Skeletal muscle satellite cell (primary cell): ENCODE data around the gene CAMSAP3.
A peak's percentile ranks its signal among the peaks of the same experiment; 100 is the strongest.

ENCODE experiments used
- H3K27me3 ChIP-seq: 2 replicates; pipeline ENCODE4 v1.7.0; 2013; ENCODE audit warnings: low read length; ENCODE audit not compliant: control insufficient read depth, insufficient read depth
- H3K36me3 ChIP-seq: 2 replicates; pipeline ENCODE4 v1.7.0; 2013; ENCODE audit warnings: mild to moderate bottlenecking, control low read depth, low read length; ENCODE audit not compliant: insufficient read depth
- H3K4me1 ChIP-seq: 2 replicates; pipeline ENCODE4 v1.7.0; 2013; ENCODE audit warnings: low read length; ENCODE audit not compliant: control insufficient read depth, insufficient read depth
- H3K4me2 ChIP-seq: 2 replicates; pipeline ENCODE4 v1.7.0; 2013; ENCODE audit warnings: mild to moderate bottlenecking, low read length
- H3K4me3 ChIP-seq: 2 replicates; pipeline ENCODE4 v1.7.0; 2013; ENCODE audit warnings: low read length
- H3K9ac ChIP-seq: 2 replicates; pipeline ENCODE4 v1.7.0; 2013; ENCODE audit warnings: mild to moderate bottlenecking, low read depth, low read length, moderate library complexity
- H3K9me3 ChIP-seq: replicated peaks from 2 replicates; pipeline ENCODE4 v1.7.0; 2013; ENCODE audit warnings: mild to moderate bottlenecking, control low read depth, low read length

Gene CAMSAP3

DNA sequence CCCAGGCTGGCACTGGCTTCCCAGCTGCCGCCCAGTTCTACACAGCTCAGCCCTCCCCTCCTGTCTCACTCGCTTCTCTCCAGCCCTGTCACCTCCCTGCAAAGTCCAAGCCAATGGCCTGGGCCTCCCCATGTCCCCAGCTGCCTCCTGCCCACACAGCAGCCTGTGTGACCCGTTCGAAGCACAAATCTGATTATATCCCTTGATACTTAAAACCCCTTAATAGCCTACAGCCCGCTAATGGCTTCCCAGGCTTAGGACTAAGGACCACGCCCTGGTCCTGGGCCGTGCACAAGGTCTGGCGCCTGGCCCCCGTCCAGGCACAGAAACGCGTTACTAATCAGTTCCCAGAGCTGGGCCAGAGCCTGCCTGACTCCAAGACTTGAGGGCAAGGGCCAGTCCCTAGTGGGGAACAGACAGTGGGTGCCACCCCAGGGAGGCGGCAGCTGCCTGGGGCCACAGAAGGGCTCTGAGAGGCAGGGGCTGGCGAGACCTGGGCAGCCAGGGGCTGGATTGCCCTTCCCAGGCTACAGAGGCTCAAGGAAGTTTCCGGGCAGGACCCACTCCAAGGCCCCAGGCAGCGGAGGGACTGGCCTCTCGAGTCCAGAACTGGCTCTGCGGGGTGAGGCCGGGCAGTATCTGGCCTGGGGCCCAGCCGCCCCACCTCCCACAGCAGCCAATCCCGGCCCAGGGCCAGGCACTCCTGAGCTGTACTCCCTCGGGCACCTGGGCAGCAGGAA is 23.3 kb downstream of the CAMSAP3 start:
- peaks cover 36% of the 10 kb centered on the region for H3K36me3 ChIP-seq
- no peak overlapping the region for H3K9ac ChIP-seq
- H3K27me3 ChIP-seq: no peaks in the 10 kb centered on the region

DNA sequence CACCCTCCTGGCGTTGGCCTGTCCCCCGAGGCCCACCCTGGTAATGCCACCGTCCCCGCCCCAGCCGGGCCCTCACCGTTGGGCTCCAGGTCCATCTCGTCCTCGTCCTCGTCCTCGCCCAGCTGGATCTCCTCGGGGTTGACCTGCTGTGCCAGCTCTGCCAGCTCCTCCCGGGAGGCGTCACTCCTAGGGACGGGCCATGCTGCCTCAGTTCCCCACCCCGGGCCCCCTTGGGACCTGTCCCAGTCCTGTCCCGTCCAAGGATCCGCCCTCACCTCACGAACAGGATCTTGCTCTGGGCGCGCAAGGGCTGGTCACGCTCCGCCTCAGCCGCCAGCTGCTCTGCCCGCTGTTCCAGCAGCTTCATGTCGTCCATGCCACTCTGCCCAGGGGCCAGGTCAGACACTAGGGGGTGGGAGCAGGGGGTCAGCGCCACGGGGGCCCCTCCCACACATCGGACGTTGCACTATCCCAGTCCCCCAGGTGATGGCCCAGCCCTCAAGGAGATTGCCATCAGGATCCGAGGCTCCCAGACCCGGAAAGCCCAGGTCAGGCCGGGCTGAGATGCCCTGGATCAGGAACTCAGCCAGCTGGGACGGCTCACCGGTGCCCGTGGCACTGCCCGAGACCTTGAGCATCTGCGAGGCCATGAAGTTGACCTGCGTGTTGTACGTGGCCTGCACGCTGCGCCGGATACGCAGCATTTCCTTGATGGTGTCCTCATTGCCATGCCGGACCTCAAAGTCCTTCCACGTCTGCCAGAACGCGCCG is 24.2 kb downstream of the CAMSAP3 start:
- peaks cover 39% of the 10 kb centered on the region for H3K36me3 ChIP-seq
- H3K4me3 ChIP-seq: no peak overlapping the region
- no peaks in the 10 kb centered on the region for H3K9me3 ChIP-seq
- H3K27me3 ChIP-seq: no peaks in the 10 kb centered on the region
- H3K4me2 ChIP-seq: no peak overlapping the region
- no peak overlapping the region for H3K9ac ChIP-seq
- peaks cover 10% of the 10 kb centered on the region for H3K4me1 ChIP-seq

More for the DNA sequence above, 23.3 kb downstream of the CAMSAP3 start:
- Histone ChIP-seq H3K4me3 (no peak overlapping the region), H3K9me3 (no peaks in the 10 kb centered on the region), H3K4me1 (peaks cover 10% of the 10 kb centered on the region), H3K4me2 (no peak overlapping the region)

DNA sequence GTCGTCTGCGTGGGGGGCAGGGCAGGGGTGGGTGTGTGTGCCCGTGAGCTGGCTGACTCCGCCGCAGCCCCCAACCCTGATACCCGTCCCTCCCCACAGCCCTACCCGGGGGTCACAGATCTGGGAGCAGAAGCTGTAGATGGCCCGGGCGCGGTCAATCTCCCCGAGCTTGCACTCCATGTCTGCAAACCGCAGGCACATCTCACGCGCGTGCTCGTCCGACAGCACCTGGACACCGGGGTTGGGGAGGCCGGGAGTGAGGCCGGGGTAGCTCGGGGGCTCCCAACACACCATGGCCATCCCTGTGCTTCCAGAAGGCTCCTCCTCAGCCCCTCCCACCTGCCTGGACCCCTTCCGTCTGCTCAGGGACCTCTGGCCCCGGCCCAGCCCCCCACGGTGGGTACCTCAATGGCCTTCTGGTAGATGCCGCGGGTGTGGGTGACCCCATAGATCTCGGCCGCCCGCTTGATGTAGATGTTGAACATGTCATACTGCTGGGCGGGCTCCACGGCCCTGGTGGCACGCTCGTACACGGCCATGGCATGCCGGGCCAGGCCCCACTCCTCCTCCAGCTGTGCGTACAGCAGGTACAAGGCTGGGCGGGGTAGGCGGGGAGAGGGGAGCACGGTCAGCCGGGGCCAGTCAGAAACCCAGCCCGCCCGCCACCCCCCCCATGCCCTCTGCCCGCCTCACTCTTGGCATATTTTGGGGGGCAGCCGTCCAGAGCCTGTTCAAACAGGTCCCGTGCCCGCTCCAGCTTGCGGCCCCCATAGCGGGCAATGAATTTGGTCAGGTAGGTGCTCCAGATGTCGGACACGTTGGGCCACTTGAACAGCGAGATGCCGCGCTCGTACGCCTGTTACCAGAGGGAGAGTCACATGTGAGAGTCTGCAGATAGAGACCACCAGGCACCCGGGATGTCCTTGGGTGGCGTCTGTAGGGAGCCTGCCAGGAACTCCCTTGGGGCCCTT is 25.1 kb downstream of the CAMSAP3 start:
- H3K27me3 ChIP-seq: no peaks in the 10 kb centered on the region
- H3K4me3 ChIP-seq: no peak overlapping the region
- H3K4me1 ChIP-seq: peaks cover 10% of the 10 kb centered on the region
- no peaks in the 10 kb centered on the region for H3K9me3 ChIP-seq
- H3K4me2 ChIP-seq: no peak overlapping the region
- no peak overlapping the region for H3K9ac ChIP-seq
- peaks cover 41% of the 10 kb centered on the region for H3K36me3 ChIP-seq

DNA sequence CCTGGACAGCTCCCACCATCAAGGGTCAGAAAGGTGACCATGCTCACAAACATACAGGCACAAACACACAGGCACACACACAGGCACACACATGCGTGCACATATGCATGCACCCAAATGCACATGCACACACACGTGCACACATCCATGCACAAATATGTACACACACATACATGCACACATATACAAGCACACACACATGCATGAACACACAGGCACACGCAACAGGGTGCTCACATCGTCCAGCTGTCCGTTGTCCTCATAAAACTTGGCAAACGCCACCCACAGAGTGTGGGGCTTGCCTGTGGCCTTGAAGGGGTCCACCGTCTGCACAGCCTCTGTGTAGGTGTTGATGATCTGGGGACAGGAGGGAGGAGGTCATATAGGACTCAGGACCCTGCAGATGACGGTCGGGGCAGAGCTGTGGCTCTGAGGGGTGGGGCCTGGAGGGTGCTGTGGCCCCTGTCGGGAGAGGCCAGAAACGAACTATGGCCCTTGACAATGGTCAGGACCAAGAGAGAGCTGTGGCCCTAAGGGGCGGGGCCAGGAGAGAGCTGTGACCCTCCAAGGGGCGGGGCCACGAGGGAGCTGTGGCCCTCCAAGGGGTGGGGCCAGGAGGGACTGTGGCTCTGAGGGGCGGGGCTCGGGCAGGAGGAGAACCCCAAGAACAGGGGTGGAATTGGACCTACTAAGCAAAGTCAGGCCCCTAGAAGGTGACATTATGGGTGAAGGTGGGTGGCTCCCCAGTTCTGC is 27.4 kb downstream of the CAMSAP3 start:
- Histone ChIP-seq H3K27me3 (no peaks in the 10 kb centered on the region), H3K36me3 (peaks cover 52% of the 10 kb centered on the region)

DNA sequence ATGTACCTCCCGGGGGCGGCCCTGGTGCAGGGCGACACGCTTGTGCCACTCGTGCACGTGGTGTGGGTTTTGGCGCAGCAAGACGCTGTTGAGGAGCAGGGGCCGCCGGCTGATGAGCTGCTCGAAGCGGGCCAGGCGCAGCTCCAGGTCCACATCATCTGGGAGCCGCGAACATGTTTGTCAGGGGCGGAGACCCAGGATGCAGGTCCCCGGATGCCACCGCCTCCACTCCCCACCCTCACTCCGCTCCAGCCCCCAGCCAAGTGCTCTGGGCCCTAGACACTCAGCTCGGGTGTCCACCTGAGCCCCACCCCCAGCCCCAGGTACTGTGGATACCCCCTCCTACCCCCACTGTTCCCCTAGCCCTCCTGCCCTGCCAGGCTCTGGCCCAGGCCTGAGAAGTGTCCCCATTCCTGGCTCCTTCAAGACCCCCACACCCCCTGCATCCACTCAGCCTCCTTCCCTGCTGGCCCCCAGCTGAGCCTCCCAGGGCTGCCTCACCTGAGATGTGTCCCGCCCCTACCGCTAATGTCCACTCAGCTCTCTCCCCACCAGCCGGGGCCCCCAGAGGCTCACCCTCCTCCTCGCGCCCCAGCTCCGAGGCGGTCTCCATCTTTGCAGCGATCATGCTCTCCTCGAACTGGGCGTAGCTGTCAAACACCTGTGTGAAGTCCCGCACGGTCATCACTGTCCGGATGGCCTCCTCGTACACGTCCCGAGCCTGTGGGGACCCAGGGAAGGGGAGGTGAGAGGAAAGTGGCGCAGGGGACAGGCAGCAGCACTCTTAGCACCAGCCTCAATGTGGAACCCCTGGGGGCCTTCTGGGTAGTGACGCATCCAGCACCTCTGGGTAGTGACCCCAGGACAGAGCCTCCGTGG is 28.3 kb downstream of the CAMSAP3 start:
- peaks cover 52% of the 10 kb centered on the region for H3K36me3 ChIP-seq
- no peaks in the 10 kb centered on the region for H3K27me3 ChIP-seq
- peaks cover 10% of the 10 kb centered on the region for H3K4me1 ChIP-seq
- H3K4me3 ChIP-seq: no peak overlapping the region
- no peak overlapping the region for H3K9ac ChIP-seq
- no peaks in the 10 kb centered on the region for H3K9me3 ChIP-seq
- H3K4me2 ChIP-seq: no peak overlapping the region

More for the DNA sequence above, 27.4 kb downstream of the CAMSAP3 start:
- no peak overlapping the region for H3K9ac ChIP-seq
- H3K4me2 ChIP-seq: no peak overlapping the region
- no peak overlapping the region for H3K4me3 ChIP-seq
- peaks cover 11% of the 10 kb centered on the region for H3K4me1 ChIP-seq
- no peaks in the 10 kb centered on the region for H3K9me3 ChIP-seq

DNA sequence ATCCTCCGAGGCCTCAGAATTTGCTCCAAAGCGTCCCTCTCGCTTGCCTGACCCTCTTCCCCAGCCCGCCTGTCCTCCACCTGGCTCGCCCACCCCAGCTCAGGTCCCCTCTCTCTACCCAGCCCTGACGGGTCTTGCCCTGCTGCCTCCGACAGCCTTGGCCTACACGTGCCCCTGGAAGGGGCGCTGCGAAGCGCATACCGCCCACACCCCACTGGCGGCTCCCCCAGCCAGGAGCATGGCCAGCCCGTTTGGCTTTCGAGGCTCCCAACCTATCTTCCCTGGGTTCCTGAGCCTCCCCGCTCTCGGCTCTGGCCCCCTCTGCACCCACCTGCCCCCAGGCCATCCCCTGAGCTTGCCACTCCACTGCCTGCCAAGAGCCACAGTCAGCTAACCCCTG is 29.1 kb downstream of the CAMSAP3 start:
- H3K9me3 ChIP-seq: no peaks in the 10 kb centered on the region

DNA sequence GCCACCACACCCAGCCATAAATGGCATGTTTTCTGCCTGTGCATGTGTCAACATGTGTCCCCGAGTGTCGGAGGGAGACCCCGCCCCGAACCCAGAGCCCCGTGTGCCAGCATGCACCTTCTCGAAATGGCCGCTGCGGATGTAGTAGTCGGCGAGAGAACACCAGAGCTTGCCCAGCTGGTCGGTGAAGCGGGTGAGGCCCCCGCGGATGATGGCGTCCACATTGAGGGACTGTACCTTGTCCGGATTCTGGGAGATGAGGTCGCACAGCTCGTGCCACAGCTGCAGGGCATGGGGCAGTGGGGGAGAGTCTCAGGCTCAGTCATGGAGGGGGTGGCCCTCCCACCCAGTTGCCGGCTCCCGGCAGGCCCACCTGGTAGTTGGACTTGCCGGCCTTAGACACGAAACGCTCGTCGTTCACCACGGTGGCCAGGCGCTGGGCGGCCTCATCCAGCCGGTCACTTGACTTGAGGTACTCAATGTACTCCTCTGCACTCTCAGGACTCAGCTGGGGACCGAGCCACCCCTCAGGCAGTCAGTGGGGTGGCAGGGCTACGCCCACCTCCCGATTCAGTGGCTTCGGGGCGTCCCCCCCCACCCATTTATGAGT is 30.2 kb downstream of the CAMSAP3 start:
- Histone ChIP-seq H3K4me3 (no peak overlapping the region), H3K27me3 (no peaks in the 10 kb centered on the region), H3K36me3 (peaks cover 41% of the 10 kb centered on the region), H3K4me1 (peaks cover 14% of the 10 kb centered on the region), H3K4me2 (no peak overlapping the region), H3K9ac (no peak overlapping the region), H3K9me3 (no peaks in the 10 kb centered on the region)

More for the DNA sequence above, 29.1 kb downstream of the CAMSAP3 start:
- no peak overlapping the region for H3K4me2 ChIP-seq
- no peaks in the 10 kb centered on the region for H3K27me3 ChIP-seq
- H3K36me3 ChIP-seq: peaks cover 49% of the 10 kb centered on the region
- H3K9ac ChIP-seq: no peak overlapping the region
- H3K4me1 ChIP-seq: peaks cover 7% of the 10 kb centered on the region
- no peak overlapping the region for H3K4me3 ChIP-seq

DNA sequence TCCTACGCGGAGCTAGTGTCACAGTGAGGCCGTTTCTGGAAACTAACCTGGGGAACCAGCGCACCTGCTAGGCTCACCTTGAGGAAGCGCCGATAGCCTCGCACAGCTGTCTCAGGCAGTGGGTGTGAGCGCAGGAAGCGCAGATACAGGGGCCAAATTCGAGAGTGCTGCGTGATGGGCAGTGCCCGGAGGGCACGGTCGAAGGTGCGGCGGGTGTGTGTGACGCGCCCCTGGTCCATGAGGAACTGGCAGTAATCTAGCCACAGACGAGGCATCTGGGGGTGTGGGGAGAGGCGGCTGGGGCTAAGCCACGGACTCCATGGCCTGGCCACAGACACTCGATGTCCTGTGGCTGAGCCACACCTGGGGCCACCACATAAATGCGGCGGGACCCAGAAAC is 31.5 kb downstream of the CAMSAP3 start:
- Histone ChIP-seq H3K27me3 (no peaks in the 10 kb centered on the region), H3K4me1 (peaks cover 14% of the 10 kb centered on the region), H3K4me2 (no peak overlapping the region), H3K4me3 (no peak overlapping the region), H3K9ac (no peak overlapping the region), H3K9me3 (no peaks in the 10 kb centered on the region), H3K36me3 (peaks cover 31% of the 10 kb centered on the region)

DNA sequence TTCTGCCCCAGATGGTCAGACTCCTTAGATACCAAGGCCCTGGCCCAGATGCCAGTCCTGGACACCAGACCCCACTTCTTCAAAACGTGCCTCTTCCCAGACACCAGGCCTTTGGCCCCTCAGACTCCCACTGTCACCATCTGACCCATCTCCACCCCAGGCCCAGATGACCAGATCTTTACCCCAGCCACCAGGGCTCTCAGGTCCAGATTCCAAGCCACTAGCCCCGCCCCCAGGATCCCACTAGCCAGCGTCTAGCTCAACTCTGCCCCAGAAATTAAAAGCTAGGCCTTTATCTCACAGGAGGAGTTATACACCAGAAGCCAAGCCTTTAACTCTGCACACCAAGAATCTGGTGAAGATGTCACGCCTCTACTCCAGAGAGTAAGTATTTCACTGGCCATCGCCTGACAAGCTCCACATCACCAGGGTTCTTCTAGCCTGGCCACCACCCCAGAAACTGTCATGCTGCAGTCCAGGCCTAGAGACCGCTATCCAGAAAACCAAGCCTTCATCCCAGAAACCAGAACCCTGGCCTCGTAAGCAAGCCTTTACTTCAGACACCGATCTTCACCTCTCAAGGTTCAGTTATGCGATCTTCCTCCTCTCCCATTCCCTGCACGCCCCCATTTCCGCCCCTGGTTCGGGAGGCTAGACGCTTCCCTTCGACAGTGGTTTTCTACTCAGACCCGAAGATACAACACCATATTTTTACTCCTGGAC is 33.1 kb downstream of the CAMSAP3 start:
- H3K27me3 ChIP-seq: no peaks in the 10 kb centered on the region
- H3K4me1 ChIP-seq: peaks cover 14% of the 10 kb centered on the region
- H3K4me2 ChIP-seq: peak overlapping the region; percentile 98
- H3K36me3 ChIP-seq: peaks cover 16% of the 10 kb centered on the region
- H3K4me3 ChIP-seq: peak overlapping the region; percentile 92
- H3K9ac ChIP-seq: peak overlapping the region; percentile 98
- H3K9me3 ChIP-seq: no peaks in the 10 kb centered on the region
